ENCODE data around the gene RIT2. TPM values are rescaled to one million over a fixed set of nuclear protein-coding genes. Genes with fewer than 3 reads are reported as not detected.

The RIT2 gene
- total and polyA plus RNA-seq, 2 of the 4 experiments (the other 2 are of a cell fraction), result not detected

DNA sequence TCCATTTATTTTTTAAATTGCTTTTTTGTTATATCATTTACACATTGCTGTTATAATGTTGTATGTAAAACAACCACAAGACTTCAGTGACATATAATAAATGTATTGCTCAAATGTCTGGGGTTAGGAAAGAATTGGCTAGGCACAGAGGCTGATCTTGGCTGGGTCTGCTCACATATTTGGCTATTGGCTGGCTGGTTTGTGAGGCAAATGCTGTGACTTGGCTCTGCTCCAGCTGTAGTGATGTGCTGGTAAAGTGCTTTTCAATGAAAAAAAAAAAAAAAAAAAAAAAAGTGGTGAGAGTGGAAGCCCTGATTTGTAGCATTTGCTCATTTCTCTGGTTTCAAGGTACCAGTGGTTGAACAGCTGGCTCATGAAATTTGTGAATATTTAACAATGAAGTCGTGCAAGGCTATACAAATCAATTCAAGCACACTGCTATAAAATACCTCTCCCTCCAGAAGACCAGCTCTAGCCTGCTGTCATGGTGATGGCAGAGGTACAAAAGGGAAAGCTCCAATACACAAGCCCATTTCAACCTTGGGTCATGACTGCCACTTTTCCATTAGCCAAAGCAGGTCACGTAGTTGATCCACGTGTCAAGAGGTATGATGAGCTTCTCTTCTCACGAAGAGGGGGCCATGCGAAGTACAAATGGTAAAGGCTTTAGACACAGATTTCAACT, 43.7 kb upstream of the RIT2 start:
- H4K20me1 ChIP-seq (ENCODE audit: insufficient read depth, low read length), result no peaks in the 10 kb centered on the region
- H3K56ac ChIP-seq (ENCODE audit: extremely low read depth, insufficient read depth, low read length), result no peak overlapping the region
- H3K4ac ChIP-seq (ENCODE audit: low read depth, low read length), result no peak overlapping the region
- H2AK9ac ChIP-seq (replicated peaks; ENCODE audit: low read depth, low read length, poor library complexity), result no peak overlapping the region
- no peak overlapping the region for H2AK5ac ChIP-seq (ENCODE audit: low read depth, low read length)
- no peak overlapping the region for H4K5ac ChIP-seq (ENCODE audit: low read depth, low read length)
- no peaks in the 10 kb centered on the region for H3K9me1 ChIP-seq (ENCODE audit: insufficient read depth, low read length)
- H3K4me3 ChIP-seq (ENCODE audit: insufficient read depth, low read depth, low read length), result no peak overlapping the region
- no peak overlapping the region for H3K9ac ChIP-seq (ENCODE audit: low read depth, low read length)
- H4K91ac ChIP-seq (ENCODE audit: insufficient read depth, low read depth, low read length), result no peak overlapping the region
- peaks cover 7% of the 10 kb centered on the region for H3K9me3 ChIP-seq (ENCODE audit: control insufficient read depth, insufficient read depth, low read length)
- H2AFZ ChIP-seq (replicated peaks; ENCODE audit: low read length, poor library complexity), result no peak overlapping the region
- H2BK5ac ChIP-seq (ENCODE audit: low read depth, low read length, poor library complexity, severe bottlenecking), result no peak overlapping the region
- no peak overlapping the region for H3K18ac ChIP-seq (ENCODE audit: low read depth, low read length)
- intact Hi-C loops (cut with micrococcal nuclease), result no loop called here
- CTCF ChIA-PET, result interaction anchor here (0.6 kb wide), 1 partner anchor 43 kb away, joined by 3 read pairs; no protein-coding TSS in a partner anchor
- DNase-seq, result no peak
- no peak for TF ChIP-seq SMC3 (IDR thresholded peaks at IDR 0.05; ENCODE audit: low read depth, low read length)
- no peak for TF ChIP-seq RCOR1 (IDR thresholded peaks at IDR 0.05; ENCODE audit: insufficient replicate concordance, low read length)
- TF ChIP-seq, protein P1, sequence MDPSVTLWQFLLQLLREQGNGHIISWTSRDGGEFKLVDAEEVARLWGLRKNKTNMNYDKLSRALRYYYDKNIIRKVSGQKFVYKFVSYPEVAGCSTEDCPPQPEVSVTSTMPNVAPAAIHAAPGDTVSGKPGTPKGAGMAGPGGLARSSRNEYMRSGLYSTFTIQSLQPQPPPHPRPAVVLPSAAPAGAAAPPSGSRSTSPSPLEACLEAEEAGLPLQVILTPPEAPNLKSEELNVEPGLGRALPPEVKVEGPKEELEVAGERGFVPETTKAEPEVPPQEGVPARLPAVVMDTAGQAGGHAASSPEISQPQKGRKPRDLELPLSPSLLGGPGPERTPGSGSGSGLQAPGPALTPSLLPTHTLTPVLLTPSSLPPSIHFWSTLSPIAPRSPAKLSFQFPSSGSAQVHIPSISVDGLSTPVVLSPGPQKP (IDR thresholded peaks at IDR 0.05; ENCODE audit: borderline replicate concordance, low read depth, low read length), result no peak
- TF ChIP-seq MAFK (IDR thresholded peaks at IDR 0.05; ENCODE audit: low read depth, low read length), result no peak
- no peak for TF ChIP-seq CEBPB (IDR thresholded peaks at IDR 0.05; ENCODE audit: low read depth, low read length)
- no peak for TF ChIP-seq RFX5 (IDR thresholded peaks at IDR 0.05; ENCODE audit: low read depth, low read length)
- TF ChIP-seq, protein P2, sequence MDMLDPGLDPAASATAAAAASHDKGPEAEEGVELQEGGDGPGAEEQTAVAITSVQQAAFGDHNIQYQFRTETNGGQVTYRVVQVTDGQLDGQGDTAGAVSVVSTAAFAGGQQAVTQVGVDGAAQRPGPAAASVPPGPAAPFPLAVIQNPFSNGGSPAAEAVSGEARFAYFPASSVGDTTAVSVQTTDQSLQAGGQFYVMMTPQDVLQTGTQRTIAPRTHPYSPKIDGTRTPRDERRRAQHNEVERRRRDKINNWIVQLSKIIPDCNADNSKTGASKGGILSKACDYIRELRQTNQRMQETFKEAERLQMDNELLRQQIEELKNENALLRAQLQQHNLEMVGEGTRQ (IDR thresholded peaks at IDR 0.05; ENCODE audit: low read depth, low read length), result no peak
- no peak for TF ChIP-seq RAD21 (IDR thresholded peaks at IDR 0.05; ENCODE audit: low read length)
- TF ChIP-seq MXI1 (IDR thresholded peaks at IDR 0.05; ENCODE audit: borderline replicate concordance, low read depth, low read length), result no peak
- no peak for TF ChIP-seq CHD1 (IDR thresholded peaks at IDR 0.05; ENCODE audit: low read depth, low read length)
- TF ChIP-seq, protein P3, sequence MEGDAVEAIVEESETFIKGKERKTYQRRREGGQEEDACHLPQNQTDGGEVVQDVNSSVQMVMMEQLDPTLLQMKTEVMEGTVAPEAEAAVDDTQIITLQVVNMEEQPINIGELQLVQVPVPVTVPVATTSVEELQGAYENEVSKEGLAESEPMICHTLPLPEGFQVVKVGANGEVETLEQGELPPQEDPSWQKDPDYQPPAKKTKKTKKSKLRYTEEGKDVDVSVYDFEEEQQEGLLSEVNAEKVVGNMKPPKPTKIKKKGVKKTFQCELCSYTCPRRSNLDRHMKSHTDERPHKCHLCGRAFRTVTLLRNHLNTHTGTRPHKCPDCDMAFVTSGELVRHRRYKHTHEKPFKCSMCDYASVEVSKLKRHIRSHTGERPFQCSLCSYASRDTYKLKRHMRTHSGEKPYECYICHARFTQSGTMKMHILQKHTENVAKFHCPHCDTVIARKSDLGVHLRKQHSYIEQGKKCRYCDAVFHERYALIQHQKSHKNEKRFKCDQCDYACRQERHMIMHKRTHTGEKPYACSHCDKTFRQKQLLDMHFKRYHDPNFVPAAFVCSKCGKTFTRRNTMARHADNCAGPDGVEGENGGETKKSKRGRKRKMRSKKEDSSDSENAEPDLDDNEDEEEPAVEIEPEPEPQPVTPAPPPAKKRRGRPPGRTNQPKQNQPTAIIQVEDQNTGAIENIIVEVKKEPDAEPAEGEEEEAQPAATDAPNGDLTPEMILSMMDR (conservative IDR thresholded peaks at IDR 0.05; ENCODE audit: low read depth, low read length), result no peak
- TF ChIP-seq MAZ (IDR thresholded peaks at IDR 0.05; ENCODE audit: borderline replicate concordance, low read depth, low read length), result no peak
- no peak for TF ChIP-seq NFE2L2 (IDR thresholded peaks at IDR 0.05; ENCODE audit: low read depth, low read length)
- TF ChIP-seq POLR2A (IDR thresholded peaks at IDR 0.05; ENCODE audit: low read depth, low read length), result no peak
- no peak for TF ChIP-seq BHLHE40 (IDR thresholded peaks at IDR 0.05; ENCODE audit: low read depth, low read length)
- H4K8ac ChIP-seq (ENCODE audit: low read depth in 2 of 2, low read length in 2 of 2), result no peak overlapping the region
- H3K27ac ChIP-seq (ENCODE audit: insufficient read depth, low read length), result no peak overlapping the region
- WGBS, 2 experiments (ENCODE audit: extremely low coverage in 2 of 2, insufficient read length in 1 of 2), result no CpG with 5 or more reads among the region's 5 CpGs
- BruUV-seq (replicated peaks), result no TSS peak
- H3K79me1 ChIP-seq (ENCODE audit: low read depth in 1 of 2, low read length in 2 of 2), result no peaks in the 10 kb centered on the region
- no peak overlapping the region for H2BK120ac ChIP-seq (ENCODE audit: low read depth, low read length)
- no peaks in the 10 kb centered on the region for H3K4me1 ChIP-seq (ENCODE audit: control insufficient read depth, insufficient read depth, low read length)
- H3K14ac ChIP-seq (replicated peaks; ENCODE audit: low read depth, low read length), result no peak overlapping the region
- no peak overlapping the region for H3K23ac ChIP-seq (ENCODE audit: low read depth, low read length)
- H3K36me3 ChIP-seq (ENCODE audit: control insufficient read depth, insufficient read depth, low read length), result no peaks in the 10 kb centered on the region
- H2BK20ac ChIP-seq (ENCODE audit: low read depth, low read length), result no peak overlapping the region
- POLR2A ChIA-PET (ENCODE audit: unreplicated experiment), result no interaction called here
- H3K27me3 ChIP-seq (ENCODE audit: control insufficient read depth, insufficient read depth, low read length), result no peaks in the 10 kb centered on the region
- dilution Hi-C loops (cut with HindIII; ENCODE audit: low sequenced_read_pairs, unreplicated experiment), result no loop called here
- in situ Hi-C loops (cut with MboI; ENCODE audit: low sequenced_read_pairs), result no loop called here
- H3K4me2 ChIP-seq (ENCODE audit: low read depth, low read length), result no peak overlapping the region
- H2BK15ac ChIP-seq (ENCODE audit: low read depth, low read length), result no peak overlapping the region
- ATAC-seq (ENCODE audit: low read depth), result no peak
